CD4-positive, alpha-beta T cell treated with Interleukin-4 for 1 hour (primary cell): ENCODE measurements around the gene TNFAIP2.

Experiments used
- DNase-seq, 2 donors: peaks; one replicate each; pipeline ENCODE4 v3.0.0-alpha.2; 2020 to 2022

The TNFAIP2 gene

DNA sequence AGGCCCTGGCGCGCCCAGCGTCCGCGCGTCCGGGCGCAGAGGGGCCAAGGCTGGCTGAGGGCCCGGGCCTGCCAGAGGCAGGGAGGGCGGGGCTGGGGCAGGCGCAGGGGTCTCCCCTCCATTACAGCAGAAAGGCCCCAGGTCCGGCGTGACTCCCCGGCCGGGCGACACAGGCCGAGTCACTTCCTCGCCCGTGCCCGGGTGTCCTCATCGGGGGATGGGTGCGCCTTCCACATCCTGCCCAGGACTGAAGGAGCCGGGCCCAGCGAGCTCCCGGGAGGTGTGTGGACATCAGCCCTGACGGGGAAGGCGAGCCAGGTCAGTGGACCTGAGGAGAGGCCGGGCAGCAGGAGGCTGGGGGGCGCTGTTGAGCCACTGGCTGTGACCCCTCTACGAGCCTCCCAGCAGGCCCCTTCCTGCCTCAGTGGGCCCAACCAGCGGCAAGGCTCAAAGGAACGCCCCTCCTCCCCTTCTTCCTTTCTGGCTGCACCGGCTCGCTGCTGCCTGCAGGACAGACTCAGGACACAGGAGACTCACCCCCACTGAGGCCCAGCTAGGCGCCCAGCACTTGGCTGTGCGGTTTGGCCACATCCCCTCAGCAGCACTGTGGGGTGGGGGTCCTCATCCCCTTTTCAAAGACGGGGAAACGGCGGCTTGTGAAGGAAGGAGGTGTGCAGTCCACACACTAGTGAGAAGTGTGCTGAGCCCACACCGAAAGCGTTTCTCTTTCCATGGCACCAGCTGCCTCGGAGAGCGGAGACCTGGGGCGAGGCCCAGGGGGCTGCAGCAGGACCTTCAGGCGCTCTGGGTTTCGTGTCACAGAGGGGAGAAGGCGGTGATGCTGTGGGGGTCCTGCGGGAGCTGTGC is 606 bp downstream of the TNFAIP2 start:
- DNase-seq = no peak

GRCh38 chr14:103124501-103125001 is 1.3 kb downstream of the TNFAIP2 start:
- no peak for DNase-seq

- DNase-seq = no peak
Measured at GRCh38 chr14:103125098-103126070, 2.1 kb downstream of the TNFAIP2 start.

DNA sequence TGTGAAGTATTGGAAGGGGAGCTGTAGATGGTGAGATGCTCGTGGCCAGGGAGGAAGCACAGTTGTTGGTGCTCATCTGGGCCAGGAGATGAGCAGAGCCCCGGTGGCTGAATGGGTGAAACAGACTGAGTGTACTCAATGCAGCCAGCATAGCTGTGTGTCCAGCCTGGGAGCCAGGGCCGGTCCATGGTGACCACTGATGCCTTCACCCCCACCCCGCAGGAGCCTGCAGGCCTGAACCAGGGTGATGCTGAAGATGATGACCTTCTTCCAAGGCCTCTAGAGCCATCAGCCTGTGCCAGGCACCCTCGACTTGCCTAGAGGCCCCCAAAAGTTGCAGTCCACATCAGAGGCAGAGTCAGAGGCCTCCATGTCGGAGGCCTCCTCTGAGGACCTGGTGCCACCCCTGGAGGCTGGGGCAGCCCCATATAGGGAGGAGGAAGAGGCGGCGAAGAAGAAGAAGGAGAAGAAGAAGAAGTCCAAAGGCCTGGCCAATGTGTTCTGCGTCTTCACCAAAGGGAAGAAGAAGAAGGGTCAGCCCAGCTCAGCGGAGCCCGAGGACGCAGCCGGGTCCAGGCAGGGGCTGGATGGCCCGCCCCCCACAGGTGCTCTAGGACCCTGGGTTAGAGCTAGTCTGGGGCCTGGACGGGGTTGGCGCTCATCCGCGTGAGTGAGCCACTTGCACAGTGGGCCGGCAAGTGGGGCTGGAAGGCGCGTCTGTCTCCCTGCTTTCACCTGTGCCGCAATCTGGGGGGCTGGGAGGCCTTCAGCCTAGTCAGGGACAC is 3.0 kb downstream of the TNFAIP2 start:
- DNase-seq = no peak

GRCh38 chr14:103126873-103127304 is 3.6 kb downstream of the TNFAIP2 start:
- no peak for DNase-seq

GRCh38 chr14:103127356-103127755 is 4.1 kb downstream of the TNFAIP2 start:
- DNase-seq = no peak

DNA sequence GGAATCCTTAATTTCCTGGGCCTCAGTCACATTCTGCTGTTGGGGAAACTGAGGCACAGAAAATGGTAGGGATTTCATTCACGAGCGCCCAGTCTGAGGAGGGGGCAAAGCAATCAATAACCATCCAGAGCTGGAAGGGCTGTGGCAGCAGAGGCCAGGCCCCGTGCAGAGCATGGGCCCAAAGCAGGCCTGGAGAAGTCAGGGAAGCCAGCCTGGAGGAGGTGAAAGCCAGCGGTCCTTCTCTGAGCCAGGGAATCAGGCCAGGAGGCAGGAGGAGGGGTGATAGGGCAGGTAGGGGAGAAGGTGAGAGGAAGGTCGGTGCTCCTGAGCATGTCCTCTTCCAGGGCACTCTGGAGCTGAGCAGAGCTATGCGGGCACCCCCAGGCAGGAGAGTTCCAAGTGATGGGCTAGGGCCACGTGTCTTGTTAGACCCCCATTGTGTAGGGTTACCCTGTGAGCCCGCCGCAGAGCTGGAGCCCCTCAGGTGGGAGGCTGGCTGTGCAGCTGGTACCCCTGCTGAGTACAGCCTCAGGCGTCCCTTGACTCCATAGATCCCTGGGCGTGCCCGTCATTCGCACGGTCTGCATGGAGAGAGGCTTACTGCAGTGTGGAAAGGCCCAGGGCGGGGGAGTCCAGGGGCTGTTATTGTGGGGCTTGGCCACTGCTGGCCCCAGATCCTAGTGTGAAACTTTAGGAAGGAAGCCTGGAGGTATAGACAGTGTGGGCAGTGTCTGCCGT is 4.8 kb downstream of the TNFAIP2 start:
- DNase-seq = no peak

GRCh38 chr14:103128631-103129300 is 5.5 kb downstream of the TNFAIP2 start:
- DNase-seq = no peak

DNA sequence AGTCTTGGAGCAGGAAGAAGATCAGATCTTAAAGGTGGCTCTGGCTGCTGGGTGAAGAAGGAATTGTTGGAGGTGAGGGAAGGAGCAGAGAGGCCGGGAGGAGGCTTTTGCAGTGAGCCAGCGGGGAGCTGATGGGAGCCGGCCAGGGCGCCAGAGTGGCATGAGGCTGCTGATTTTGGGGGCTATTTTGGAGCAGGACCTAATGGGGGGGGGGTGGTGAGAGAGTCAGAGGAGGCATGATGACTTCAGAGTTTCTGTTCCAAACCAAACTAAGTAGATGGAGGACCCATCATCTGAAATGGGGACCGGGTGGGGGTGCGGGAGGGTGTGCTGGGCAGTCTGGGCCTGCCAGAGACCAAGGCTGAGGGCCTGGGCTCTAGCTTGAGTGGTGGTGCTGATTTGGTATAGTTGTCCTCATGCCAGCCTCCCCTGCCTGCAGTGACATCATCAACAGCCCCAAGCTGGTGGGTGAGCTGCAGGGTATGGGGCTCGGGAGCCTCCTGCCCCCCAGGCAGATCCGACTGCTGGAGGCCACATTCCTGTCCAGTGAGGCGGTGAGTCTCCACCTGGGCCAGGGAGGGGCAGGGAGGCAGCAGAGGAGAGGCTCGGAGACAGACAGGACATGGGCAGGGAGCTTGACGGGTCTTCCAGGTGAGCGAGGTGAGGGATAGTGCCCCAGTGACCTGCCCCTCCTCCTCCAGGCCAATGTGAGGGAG is 6.2 kb downstream of the TNFAIP2 start:
- no peak for DNase-seq

GRCh38 chr14:103130017-103130764 is 6.9 kb downstream of the TNFAIP2 start:
- no peak for DNase-seq

- DNase-seq = no peak
Measured at GRCh38 chr14:103130965-103131364, 7.7 kb downstream of the TNFAIP2 start.

- no peak for DNase-seq
Measured at GRCh38 chr14:103131580-103131979, 8.3 kb downstream of the TNFAIP2 start.

DNA sequence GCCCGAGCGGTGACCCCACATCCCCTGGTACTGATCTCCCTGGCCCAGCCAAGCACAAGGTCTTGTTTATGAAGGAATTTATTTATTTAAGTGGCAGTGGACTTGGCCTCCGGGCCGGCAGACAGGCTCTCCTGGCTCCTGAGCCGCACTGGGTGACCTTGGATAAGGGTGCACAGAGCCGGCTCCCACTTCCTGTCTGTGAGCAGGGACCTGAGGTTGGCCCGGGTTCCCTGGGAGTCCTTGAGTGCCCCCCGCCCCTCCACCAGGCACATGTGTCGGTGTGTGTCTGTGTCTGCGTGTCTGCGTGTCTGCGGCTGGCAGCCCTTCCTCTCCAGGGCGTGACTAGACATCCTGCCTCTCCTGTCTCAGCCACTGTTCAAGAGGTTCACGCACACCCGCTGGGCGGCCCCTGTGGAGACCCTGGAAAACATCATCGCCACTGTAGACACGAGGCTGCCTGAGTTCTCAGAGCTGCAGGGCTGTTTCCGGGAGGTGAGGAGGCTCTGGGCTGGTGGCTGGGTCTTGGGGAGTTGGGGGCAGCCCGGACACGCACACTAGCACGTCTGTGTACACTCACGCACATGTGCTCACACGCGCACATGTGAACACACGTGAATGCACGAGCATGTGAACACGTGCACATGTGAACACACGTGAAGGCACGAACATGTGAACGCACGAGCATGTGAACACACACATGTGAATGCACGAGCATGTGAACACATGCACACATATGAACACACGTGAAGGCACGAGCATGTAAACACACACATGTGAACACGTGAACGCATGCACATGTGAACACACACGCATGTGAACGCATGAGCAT is 9.3 kb downstream of the TNFAIP2 start:
- no peak for DNase-seq

DNA sequence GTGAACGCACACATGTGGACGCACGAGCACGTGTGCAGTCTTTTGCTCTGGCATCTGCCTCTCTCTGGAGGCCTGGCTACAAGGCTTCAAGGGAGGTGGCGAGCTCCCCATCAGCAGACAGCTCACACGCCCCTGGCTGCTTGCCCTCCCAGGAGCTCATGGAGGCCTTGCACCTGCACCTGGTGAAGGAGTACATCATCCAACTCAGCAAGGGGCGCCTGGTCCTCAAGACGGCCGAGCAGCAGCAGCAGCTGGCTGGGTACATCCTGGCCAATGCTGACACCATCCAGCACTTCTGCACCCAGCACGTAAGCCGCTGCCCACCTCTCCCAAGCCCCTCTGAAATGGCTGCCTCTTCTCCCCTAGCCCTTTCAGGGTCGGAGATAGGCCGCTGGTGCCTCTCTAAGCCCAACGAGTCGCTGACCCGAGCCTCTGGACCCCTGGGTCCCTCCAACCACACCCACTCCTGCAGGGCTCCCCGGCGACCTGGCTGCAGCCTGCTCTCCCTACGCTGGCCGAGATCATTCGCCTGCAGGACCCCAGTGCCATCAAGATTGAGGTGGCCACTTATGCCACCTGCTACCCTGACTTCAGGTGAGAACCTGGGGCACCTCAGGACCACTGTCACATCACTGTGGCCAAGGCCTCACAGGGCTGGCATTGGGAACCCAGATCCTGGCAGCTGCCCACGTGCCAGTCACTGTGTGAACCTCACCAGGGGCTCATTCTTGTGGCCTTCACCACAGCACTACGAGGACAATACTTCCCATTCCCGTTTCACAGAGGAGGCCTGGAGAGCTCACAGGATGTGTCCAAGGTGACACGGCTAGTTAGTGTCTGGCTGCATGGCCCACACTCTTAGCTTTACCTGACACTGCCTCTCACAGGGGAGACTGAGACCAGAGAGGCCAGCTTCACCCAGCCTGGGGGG is 10.2 kb downstream of the TNFAIP2 start:
- no peak for DNase-seq

DNA sequence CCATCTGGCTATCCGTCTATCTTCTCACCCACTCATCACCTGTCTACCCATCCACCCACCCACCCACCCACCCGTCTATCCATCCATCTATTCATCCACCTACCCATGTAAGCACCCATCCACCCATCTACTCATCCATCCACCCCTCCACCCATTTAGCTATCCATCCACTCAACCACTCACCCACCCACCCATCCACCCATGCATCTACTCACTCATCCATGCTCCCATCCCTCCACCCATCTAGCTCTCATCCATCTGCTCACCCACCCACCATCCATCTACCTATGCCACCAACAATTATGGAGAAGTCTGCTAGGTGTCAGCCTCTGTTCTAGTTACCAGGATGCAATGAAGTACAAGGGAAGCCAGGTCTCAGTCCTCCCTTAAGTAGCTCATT is 11.1 kb downstream of the TNFAIP2 start:
- DNase-seq = no peak

DNA sequence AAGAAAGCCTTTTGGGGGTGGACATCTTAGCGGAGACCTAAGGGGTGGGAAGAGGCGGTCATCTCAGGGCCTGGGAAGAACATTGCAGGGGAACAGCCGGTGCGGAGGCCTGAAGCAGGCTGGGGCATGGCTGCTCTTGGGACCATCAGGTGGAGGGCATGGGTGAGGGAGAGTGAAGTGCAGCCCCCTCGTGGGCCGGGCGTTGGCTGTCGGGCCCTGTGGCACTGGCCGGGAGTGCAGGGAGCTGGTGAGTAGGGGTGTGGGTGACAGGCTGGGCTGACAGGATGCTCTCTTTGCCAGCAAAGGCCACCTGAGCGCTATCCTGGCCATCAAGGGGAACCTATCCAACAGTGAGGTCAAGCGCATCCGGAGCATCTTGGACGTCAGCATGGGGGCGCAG is 11.7 kb downstream of the TNFAIP2 start:
- no peak for DNase-seq

DNA sequence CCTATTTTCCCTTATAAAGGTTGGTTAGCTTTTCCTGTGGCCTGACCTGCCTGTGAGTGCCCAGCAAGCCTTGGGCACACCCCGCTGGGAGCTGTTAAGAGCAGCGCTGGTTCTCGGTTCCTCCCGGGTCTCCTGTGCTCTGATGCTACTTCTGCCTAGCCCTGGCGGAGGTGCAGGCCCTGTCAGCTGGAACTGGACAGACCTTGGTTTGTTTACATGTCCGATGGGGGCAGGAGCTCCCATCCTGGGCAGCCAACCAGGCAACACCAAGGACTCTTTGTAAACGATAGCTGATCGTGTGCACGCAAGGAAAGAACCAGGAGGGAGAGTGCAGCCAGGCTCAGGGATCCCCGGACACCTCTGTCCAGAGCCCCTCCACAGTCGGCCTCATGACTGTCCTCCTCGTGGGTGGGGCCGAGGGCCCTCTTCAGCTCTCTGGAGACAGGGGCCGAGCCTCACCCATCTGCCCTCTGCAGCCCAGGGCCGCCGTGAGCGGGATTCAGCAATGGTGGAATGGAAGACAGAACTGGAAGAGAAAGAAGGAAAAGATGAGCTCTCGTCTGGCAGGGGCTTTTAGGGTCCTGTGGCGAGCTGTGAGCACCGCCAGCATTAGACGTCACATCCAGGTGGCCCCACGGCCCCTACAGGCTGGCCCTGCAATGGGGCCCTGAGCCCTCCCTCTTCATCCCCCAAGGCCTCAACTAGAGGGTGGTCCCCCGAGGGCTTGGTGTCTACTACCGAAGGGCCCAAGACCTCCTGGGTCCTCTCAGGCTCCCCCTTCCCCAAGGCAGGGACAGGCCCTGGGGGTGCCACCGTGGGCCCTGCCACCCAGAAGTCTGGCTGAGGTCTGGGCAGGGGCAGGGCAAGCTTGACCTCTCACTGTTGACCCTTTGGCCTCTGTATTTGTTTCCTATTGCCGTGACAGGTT is 12.3 kb downstream of the TNFAIP2 start:
- DNase-seq = no peak
